Neuronal stem cell (in vitro differentiated cells): ENCODE measurements around the gene FBXO3.

Experiments
- DNase-seq: peaks from one replicate; pipeline ENCODE4 v3.0.0-alpha.2; 2013; ENCODE audit warnings: low spot score
- H2AFZ ChIP-seq: one replicate; pipeline ENCODE4 v1.6.1; 2013; ENCODE audit warnings: mild to moderate bottlenecking, low read length, inconsistent platforms
- H2AK5ac ChIP-seq: 2 replicates; pipeline ENCODE4 v1.6.1; 2013; ENCODE audit warnings: low read depth, mild to moderate bottlenecking, inconsistent platforms, low read length, moderate library complexity, mixed read lengths
- H2BK120ac ChIP-seq: 2 replicates; pipeline ENCODE4 v1.6.1; 2013; ENCODE audit warnings: low read depth, mild to moderate bottlenecking, inconsistent platforms, low read length, moderate library complexity, mixed read lengths
- H2BK12ac ChIP-seq: one replicate; pipeline ENCODE4 v1.6.1; 2013; ENCODE audit warnings: low read length, inconsistent platforms
- H2BK15ac ChIP-seq: 2 replicates; pipeline ENCODE4 v1.6.1; 2013; ENCODE audit warnings: mild to moderate bottlenecking, low read length, inconsistent platforms, mixed read lengths
- H2BK5ac ChIP-seq: one replicate; pipeline ENCODE4 v1.6.1; 2013; ENCODE audit warnings: inconsistent platforms, mild to moderate bottlenecking, low read length, moderate library complexity
- H3K14ac ChIP-seq: one replicate; pipeline ENCODE4 v1.6.1; 2013; ENCODE audit warnings: low read length, inconsistent platforms
- H3K18ac ChIP-seq: 2 replicates; pipeline ENCODE4 v1.6.1; 2013; ENCODE audit warnings: low read length, inconsistent platforms
- H3K23ac ChIP-seq: 2 replicates; pipeline ENCODE4 v1.6.1; 2013; ENCODE audit warnings: low read depth, mild to moderate bottlenecking, mixed read lengths, low read length, inconsistent platforms; ENCODE audit not compliant: poor library complexity
- H3K27ac ChIP-seq: replicated peaks from 3 replicates; pipeline ENCODE4 v1.5.1; 2013; ENCODE audit warnings: low read length, inconsistent platforms
- H3K27me3 ChIP-seq, 3 experiments: 2 replicates each; pipeline ENCODE4 v1.6.1; 2013; ENCODE audit warnings: low read length in 3 of 3, mild to moderate bottlenecking in 2 of 3, inconsistent platforms in 1 of 3, low read depth in 1 of 3, mixed read lengths in 1 of 3, moderate library complexity in 1 of 3; ENCODE audit not compliant: control insufficient read depth in 3 of 3, insufficient read depth in 3 of 3
- H3K36me3 ChIP-seq, 2 donors: replicated peaks in 1 of 2; 2 replicates each; pipeline ENCODE4 v1.6.1; 2013; ENCODE audit warnings: low read length in 2 of 2; ENCODE audit not compliant: control insufficient read depth in 2 of 2, insufficient read depth in 2 of 2
- H3K4ac ChIP-seq: 2 replicates; pipeline ENCODE4 v1.6.1; 2013; ENCODE audit warnings: inconsistent platforms, mild to moderate bottlenecking, low read length, moderate library complexity
- H3K4me1 ChIP-seq, 2 donors: 1 replicate in 1 of 2; 2 replicates in 1 of 2; pipeline ENCODE4 v1.6.1; 2013; ENCODE audit warnings: low read length in 2 of 2, low read depth in 1 of 2; ENCODE audit not compliant: control insufficient read depth in 2 of 2, insufficient read depth in 1 of 2
- H3K4me2 ChIP-seq: one replicate; pipeline ENCODE4 v1.6.1; 2013; ENCODE audit warnings: mild to moderate bottlenecking, low read length, inconsistent platforms; ENCODE audit not compliant: insufficient read depth, poor library complexity, severe bottlenecking
- H3K4me3 ChIP-seq, 2 donors: 2 replicates each; pipeline ENCODE4 v1.5.1; 2013; ENCODE audit warnings: low read length in 2 of 2, mild to moderate bottlenecking in 2 of 2, inconsistent platforms in 1 of 2, moderate library complexity in 1 of 2
- H3K79me1 ChIP-seq: one replicate; pipeline ENCODE4 v1.6.1; 2013; ENCODE audit warnings: low read depth, mild to moderate bottlenecking, inconsistent platforms, low read length, moderate library complexity
- H3K9ac ChIP-seq: one replicate; pipeline ENCODE4 v1.6.1; 2013; ENCODE audit warnings: mild to moderate bottlenecking, low read depth, low read length, inconsistent platforms; ENCODE audit not compliant: poor library complexity
- H3K9me3 ChIP-seq, 2 donors: replicated peaks in 1 of 2; 2 replicates each; pipeline versions ENCODE3 to v1.6.1; 2013; ENCODE audit warnings: low read length in 2 of 2, mild to moderate bottlenecking in 2 of 2, inconsistent platforms in 1 of 2, low read depth in 1 of 2, mixed read lengths in 1 of 2, moderate library complexity in 1 of 2; ENCODE audit not compliant: control insufficient read depth in 2 of 2, insufficient read depth in 1 of 2
- H4K8ac ChIP-seq: one replicate; pipeline ENCODE4 v1.6.1; 2013; ENCODE audit warnings: low read depth, mild to moderate bottlenecking, inconsistent platforms, low read length, moderate library complexity
- H4K91ac ChIP-seq: one replicate; pipeline ENCODE4 v1.6.1; 2013; ENCODE audit warnings: low read length, low read depth, mild to moderate bottlenecking, inconsistent platforms; ENCODE audit not compliant: poor library complexity
- WGBS, 2 donors: extraction: QIAGEN DNeasy Blood & Tissue Kit; methylation state at CpG; one replicate each; pipeline ENCODE4 v1.1.7; 2013; ENCODE audit warnings: missing lambda C conversion rate in 2 of 2, mixed read lengths in 1 of 2; ENCODE audit not compliant: insufficient read length in 2 of 2, insufficient replicate concordance in 1 of 2; ENCODE audit errors: extremely low coverage in 2 of 2; 5-methylcytosine and 5-hydroxymethylcytosine counted together

The FBXO3 gene

GRCh38 chr11:33734441-33735270 lies 39.7 kb downstream of the FBXO3 start:
- no peak overlapping the region for H4K8ac ChIP-seq
- no peaks in the 10 kb centered on the region for H3K79me1 ChIP-seq
- H3K4me1 ChIP-seq = peaks cover 7 to 8% of the 10 kb centered on the region in 2 donors
- no peak overlapping the region for H4K91ac ChIP-seq
- H3K27me3 ChIP-seq = no peaks in the 10 kb centered on the region
- no CpG with 5 or more reads among the region's 15 CpGs for WGBS, 2 donors
- H3K4me2 ChIP-seq = peak overlapping the region; percentile 73
- peak overlapping the region; percentile 96 for H2AFZ ChIP-seq
- no peak overlapping the region for H2BK120ac ChIP-seq
- no peak overlapping the region for H3K14ac ChIP-seq
- H3K4ac ChIP-seq = no peak overlapping the region
- no peak overlapping the region for H3K9ac ChIP-seq
- no peak overlapping the region for H2BK5ac ChIP-seq
- no peak overlapping the region for H2AK5ac ChIP-seq
- no peak overlapping the region for H2BK12ac ChIP-seq
- no peak overlapping the region for H3K23ac ChIP-seq
- DNase-seq = no peak
- no peak overlapping the region for H3K18ac ChIP-seq
- no peak overlapping the region for H3K27ac ChIP-seq
- peak overlapping the region; percentile 78 to 96 for H3K4me3 ChIP-seq
- peaks cover 2 to 25% of the 10 kb centered on the region in 2 donors for H3K36me3 ChIP-seq
- H2BK15ac ChIP-seq = no peak overlapping the region
- H3K9me3 ChIP-seq = peaks cover 0 to 5% of the 10 kb centered on the region in 2 donors

GRCh38 chr11:33733980-33734379 lies 40.3 kb downstream of the FBXO3 start:
- no peaks in the 10 kb centered on the region for H3K27me3 ChIP-seq
- no peak overlapping the region for H2AFZ ChIP-seq
- no peak overlapping the region for H3K9ac ChIP-seq
- no peak overlapping the region for H2BK120ac ChIP-seq
- H3K36me3 ChIP-seq = peaks cover 2 to 25% of the 10 kb centered on the region in 2 donors
- H3K27ac ChIP-seq = no peak overlapping the region
- no peak overlapping the region for H4K91ac ChIP-seq
- no peak overlapping the region for H2AK5ac ChIP-seq
- no peak overlapping the region for H3K18ac ChIP-seq
- H2BK12ac ChIP-seq = no peak overlapping the region
- WGBS, 2 donors = no CpG with 5 or more reads among the region's 7 CpGs
- H4K8ac ChIP-seq = no peak overlapping the region
- H3K4me1 ChIP-seq = peaks cover 7 to 8% of the 10 kb centered on the region in 2 donors
- no peak overlapping the region for H3K4me2 ChIP-seq
- H3K9me3 ChIP-seq = peaks cover 0 to 5% of the 10 kb centered on the region in 2 donors
- no peak overlapping the region for H2BK5ac ChIP-seq
- no peak overlapping the region for H3K4ac ChIP-seq
- H3K14ac ChIP-seq = no peak overlapping the region
- no peak overlapping the region for H3K4me3 ChIP-seq
- no peak overlapping the region for H3K23ac ChIP-seq
- H2BK15ac ChIP-seq = no peak overlapping the region
- no peaks in the 10 kb centered on the region for H3K79me1 ChIP-seq
- DNase-seq = no peak

- H3K9me3 ChIP-seq = peaks cover 0 to 5% of the 10 kb centered on the region in 2 donors
- no peak overlapping the region for H3K18ac ChIP-seq
- H3K9ac ChIP-seq = no peak overlapping the region
- no peaks in the 10 kb centered on the region for H3K79me1 ChIP-seq
- H3K23ac ChIP-seq = no peak overlapping the region
- peaks cover 2 to 25% of the 10 kb centered on the region in 2 donors for H3K36me3 ChIP-seq
- no peak overlapping the region for H4K8ac ChIP-seq
- H3K14ac ChIP-seq = no peak overlapping the region
- no peak overlapping the region for H2BK120ac ChIP-seq
- no peak overlapping the region for H4K91ac ChIP-seq
- no peak overlapping the region for H2AK5ac ChIP-seq
- no peak overlapping the region for H3K4me2 ChIP-seq
- H3K27ac ChIP-seq = no peak overlapping the region
- no CpG with 5 or more reads among the region's 9 CpGs for WGBS, 2 donors
- H3K4ac ChIP-seq = no peak overlapping the region
- no peak overlapping the region for H2AFZ ChIP-seq
- H3K27me3 ChIP-seq = no peaks in the 10 kb centered on the region
- H3K4me1 ChIP-seq = peaks cover 7 to 8% of the 10 kb centered on the region in 2 donors
- H2BK15ac ChIP-seq = no peak overlapping the region
- no peak overlapping the region for H2BK12ac ChIP-seq
- H3K4me3 ChIP-seq = no peak overlapping the region
- DNase-seq = no peak
- H2BK5ac ChIP-seq = no peak overlapping the region
These were observed 42.4 kb downstream of the FBXO3 start for GRCh38 chr11:33731723-33732531.

- H3K23ac ChIP-seq = no peak overlapping the region
- no peak overlapping the region for H3K27ac ChIP-seq
- H3K27me3 ChIP-seq = no peaks in the 10 kb centered on the region
- peaks cover 3 to 4% of the 10 kb centered on the region in 2 donors for H3K4me1 ChIP-seq
- DNase-seq = no peak
- no peak overlapping the region for H4K91ac ChIP-seq
- H3K4me3 ChIP-seq = no peak overlapping the region
- H2BK5ac ChIP-seq = no peak overlapping the region
- no peaks in the 10 kb centered on the region for H3K79me1 ChIP-seq
- H3K9me3 ChIP-seq = peaks cover 0 to 5% of the 10 kb centered on the region in 2 donors
- H2AFZ ChIP-seq = no peak overlapping the region
- no peak overlapping the region for H3K14ac ChIP-seq
- no peak overlapping the region for H2BK12ac ChIP-seq
- WGBS, 2 donors = no CpG with 5 or more reads among the region's 7 CpGs
- H3K4me2 ChIP-seq = no peak overlapping the region
- no peak overlapping the region for H3K9ac ChIP-seq
- H4K8ac ChIP-seq = no peak overlapping the region
- no peak overlapping the region for H3K18ac ChIP-seq
- H2AK5ac ChIP-seq = no peak overlapping the region
- H3K4ac ChIP-seq = no peak overlapping the region
- H2BK120ac ChIP-seq = no peak overlapping the region
- no peak overlapping the region for H2BK15ac ChIP-seq
- H3K36me3 ChIP-seq = peaks cover 2 to 25% of the 10 kb centered on the region in 2 donors
These were observed 43.6 kb downstream of the FBXO3 start for GRCh38 chr11:33730716-33731115.
